H9 (cell line): ENCODE data around the gene TBCB. TPM values are rescaled to one million over a fixed set of nuclear protein-coding genes. Genes with fewer than 3 reads are reported as not detected.
A peak's percentile ranks its signal among the peaks of the same experiment; 100 is the strongest.

Source experiments
- DNase-seq: peaks from one replicate; pipeline ENCODE4 v3.0.0-alpha.2; 2017
- H2AFZ ChIP-seq: one replicate; pipeline ENCODE4 v1.6.1; 2013; ENCODE audit warnings: mild to moderate bottlenecking, low read length, control low read depth, moderate library complexity
- H2AK5ac ChIP-seq: 2 replicates; pipeline ENCODE4 v1.6.1; 2013; ENCODE audit warnings: low read length, control low read depth, mixed read lengths; ENCODE audit not compliant: insufficient read length
- H2BK120ac ChIP-seq: one replicate; pipeline ENCODE4 v1.6.1; 2013; ENCODE audit warnings: low read depth, mild to moderate bottlenecking, low read length, control low read depth, inconsistent platforms; ENCODE audit not compliant: poor library complexity, severe bottlenecking
- H2BK12ac ChIP-seq: 2 replicates; pipeline ENCODE4 v1.6.1; 2013; ENCODE audit warnings: low read length, control low read depth, mixed read lengths, low read depth; ENCODE audit not compliant: insufficient read length
- H2BK15ac ChIP-seq: 2 replicates; pipeline ENCODE4 v1.6.1; 2013; ENCODE audit warnings: low read depth, low read length, control low read depth
- H2BK20ac ChIP-seq: one replicate; pipeline ENCODE4 v1.6.1; 2013; ENCODE audit warnings: low read depth, mild to moderate bottlenecking, low read length, control low read depth, inconsistent platforms; ENCODE audit not compliant: poor library complexity, severe bottlenecking
- H2BK5ac ChIP-seq: 2 replicates; pipeline ENCODE4 v1.6.1; 2013; ENCODE audit warnings: low read length, control low read depth, mixed read lengths; ENCODE audit not compliant: insufficient read length
- H3K14ac ChIP-seq: 2 replicates; pipeline ENCODE4 v1.6.1; 2013; ENCODE audit warnings: low read length, control low read depth; ENCODE audit not compliant: insufficient read depth
- H3K18ac ChIP-seq: 2 replicates; pipeline ENCODE4 v1.6.1; 2013; ENCODE audit warnings: low read depth, mild to moderate bottlenecking, mixed read lengths, low read length, control low read depth; ENCODE audit not compliant: insufficient read length
- H3K23ac ChIP-seq: 2 replicates; pipeline ENCODE4 v1.6.1; 2013; ENCODE audit warnings: low read length, control low read depth, mixed read lengths, low read depth; ENCODE audit not compliant: insufficient read length
- H3K23me2 ChIP-seq: 2 replicates; pipeline ENCODE4 v1.6.1; 2013; ENCODE audit warnings: low read depth, mild to moderate bottlenecking, mixed read lengths, low read length, control low read depth; ENCODE audit not compliant: insufficient read length, poor library complexity, severe bottlenecking
- H3K27ac ChIP-seq: 2 replicates; pipeline ENCODE4 v1.5.1; 2013; ENCODE audit warnings: low read length, control low read depth, mixed read lengths, low read depth; ENCODE audit not compliant: insufficient read length
- H3K27me3 ChIP-seq: 2 replicates; pipeline ENCODE4 v1.6.1; 2013; ENCODE audit warnings: low read length, control low read depth, inconsistent platforms; ENCODE audit not compliant: insufficient read depth
- H3K4ac ChIP-seq: 2 replicates; pipeline ENCODE4 v1.6.1; 2013; ENCODE audit warnings: low read depth, mild to moderate bottlenecking, control low read depth, inconsistent platforms, low read length, moderate library complexity
- H3K4me1 ChIP-seq: 2 replicates; pipeline ENCODE4 v1.6.1; 2013; ENCODE audit warnings: low read length, control low read depth, inconsistent platforms; ENCODE audit not compliant: insufficient read depth
- H3K4me2 ChIP-seq: 2 replicates; pipeline ENCODE4 v1.6.1; 2013; ENCODE audit warnings: low read length, control low read depth, mixed read lengths; ENCODE audit not compliant: insufficient read length, insufficient read depth
- H3K56ac ChIP-seq: 2 replicates; pipeline ENCODE4 v1.6.1; 2013; ENCODE audit warnings: low read depth, mild to moderate bottlenecking, mixed read lengths, low read length, control low read depth; ENCODE audit not compliant: insufficient read length
- H3K79me1 ChIP-seq: 2 replicates; pipeline ENCODE4 v1.6.1; 2013; ENCODE audit warnings: low read depth, mild to moderate bottlenecking, moderate library complexity, low read length, control low read depth, inconsistent platforms; ENCODE audit not compliant: insufficient read depth, poor library complexity, severe bottlenecking
- H3K79me2 ChIP-seq: 2 replicates; pipeline ENCODE4 v1.6.1; 2013; ENCODE audit warnings: low read length, control low read depth, inconsistent platforms; ENCODE audit not compliant: insufficient read depth
- H3K9ac ChIP-seq: 2 replicates; pipeline ENCODE4 v1.6.1; 2013; ENCODE audit warnings: low read length, control low read depth, mixed read lengths; ENCODE audit not compliant: insufficient read length; ENCODE audit errors: extremely low read depth
- H3K9me3 ChIP-seq: one replicate; pipeline ENCODE4 v1.6.1; 2013; ENCODE audit warnings: low read depth, low read length, inconsistent platforms; ENCODE audit not compliant: control insufficient read depth
- H3T11ph ChIP-seq: one replicate; pipeline ENCODE4 v1.6.1; 2013; ENCODE audit warnings: mild to moderate bottlenecking, low read length, control low read depth, inconsistent platforms
- H4K20me1 ChIP-seq: one replicate; pipeline ENCODE4 v1.6.1; 2013; ENCODE audit not compliant: control insufficient read depth, insufficient read length, insufficient read depth
- H4K5ac ChIP-seq: 2 replicates; pipeline ENCODE4 v1.6.1; 2013; ENCODE audit warnings: low read depth, mild to moderate bottlenecking, mixed read lengths, low read length, control low read depth; ENCODE audit not compliant: insufficient read length
- H4K8ac ChIP-seq: replicated peaks from 2 replicates; pipeline ENCODE4 v1.6.1; 2013; ENCODE audit warnings: low read length, control low read depth, mixed read lengths, low read depth; ENCODE audit not compliant: insufficient read length
- H4K91ac ChIP-seq: 2 replicates; pipeline ENCODE4 v1.6.1; 2013; ENCODE audit warnings: low read depth, mild to moderate bottlenecking, moderate library complexity, mixed read lengths, low read length, control low read depth; ENCODE audit not compliant: insufficient read length
- H3K27ac Mint-ChIP-seq, 3 experiments: 2 replicates in 2 of 3; 3 replicates in 1 of 3; pipeline ENCODE4 v1.8.0; 2020 to 2021; ENCODE audit warnings: mixed read lengths in 3 of 3, mild to moderate bottlenecking in 1 of 3, moderate library complexity in 1 of 3
- H3K27me3 Mint-ChIP-seq: 2 replicates; pipeline ENCODE4 v1.8.0; 2021; ENCODE audit warnings: low read depth, mild to moderate bottlenecking, moderate library complexity, mixed read lengths
- H3K36me3 Mint-ChIP-seq, 3 experiments: 2 replicates in 2 of 3; 3 replicates in 1 of 3; pipeline ENCODE4 v1.8.0; 2020 to 2021; ENCODE audit warnings: low read depth in 3 of 3, mixed read lengths in 3 of 3; ENCODE audit not compliant: insufficient read depth in 1 of 3
- H3K4me1 Mint-ChIP-seq, 2 experiments: 2 replicates each; pipeline ENCODE4 v1.8.0; 2020; ENCODE audit warnings: mixed read lengths in 2 of 2
- H3K4me3 Mint-ChIP-seq, 2 experiments: 2 replicates in 1 of 2; 3 replicates in 1 of 2; pipeline ENCODE4 v1.8.0; 2020 to 2021; ENCODE audit warnings: mild to moderate bottlenecking in 2 of 2, mixed read lengths in 2 of 2, moderate library complexity in 1 of 2
- H3K9me3 Mint-ChIP-seq, 2 experiments: 2 replicates in 1 of 2; 3 replicates in 1 of 2; pipeline ENCODE4 v1.8.0; 2020; ENCODE audit warnings: mild to moderate bottlenecking in 2 of 2, mixed read lengths in 2 of 2, moderate library complexity in 1 of 2
- WGBS: extraction: QIAGEN DNeasy Blood & Tissue Kit; methylation state at CpG from one replicate; pipeline ENCODE4 v1.1.7; 2013; ENCODE audit warnings: missing lambda C conversion rate, low lambda C conversion rate, mixed read lengths; ENCODE audit not compliant: insufficient read length; ENCODE audit errors: extremely low coverage; 5-methylcytosine and 5-hydroxymethylcytosine counted together
- total RNA-seq: library from RNA; stranded (reverse); gene quantifications from 2 replicates; pipeline ENCODE4 v1.2.1, GENCODE V29; 2021
- TF ChIP-seq, protein P1 (sequence below): fragments of 200-600 bp; sonication (generic); conservative IDR thresholded peaks from 3 replicates; pipeline ENCODE4 v1.8.0; 2021; ENCODE audit warnings: antibody characterized with exemption, mild to moderate bottlenecking

The TBCB gene
- total RNA-seq, 1 experiment from 2014 or later, result 216 TPM

GRCh38 chr19:36139120-36139472, 23.8 kb downstream of the TBCB start:
- Histone ChIP-seq H2BK15ac (no peak overlapping the region), H2BK20ac (no peak overlapping the region), H2BK12ac (no peak overlapping the region), H4K91ac (no peak overlapping the region), H2AK5ac (no peak overlapping the region), H3K79me1 (no peaks in the 10 kb centered on the region), H3K56ac (no peak overlapping the region), H3K4ac (no peak overlapping the region), H3K23ac (no peak overlapping the region), H4K20me1 (no peaks in the 10 kb centered on the region), H4K5ac (no peak overlapping the region), H3K9ac (no peak overlapping the region), H3K18ac (no peak overlapping the region), H3K79me2 (no peaks in the 10 kb centered on the region), H3K14ac (no peak overlapping the region), H3K23me2 (peaks cover 4% of the 10 kb centered on the region), H3K27ac (no peak overlapping the region), H3K9me3 (no peaks in the 10 kb centered on the region), H3K4me1 (no peaks in the 10 kb centered on the region), H3T11ph (no peak overlapping the region), H2BK120ac (no peak overlapping the region), H4K8ac (no peak overlapping the region), H3K27me3 (no peaks in the 10 kb centered on the region), H2AFZ (no peak overlapping the region), H3K4me2 (peak overlapping the region; percentile 30), H2BK5ac (no peak overlapping the region)
- Mint-ChIP-seq H3K27ac (peak overlapping the region in 1 of 3 experiments; percentile 91; a peak in 2 of 7 replicates), H3K27me3 (peaks cover 2% of the 10 kb centered on the region; the same call in 1 of the 2 replicates), H3K4me1 (peaks cover 15 to 21% of the 10 kb centered on the region in 2 experiments), H3K9me3 (no peaks in the 10 kb centered on the region; a peak in 2 of 5 replicates), H3K4me3 (peak overlapping the region; percentile 96 to 99), H3K36me3 (peaks cover 13 to 24% (median 21%) of the 10 kb centered on the region in 3 experiments; a peak in 6 of 7 replicates)
- TF ChIP-seq, protein P1, sequence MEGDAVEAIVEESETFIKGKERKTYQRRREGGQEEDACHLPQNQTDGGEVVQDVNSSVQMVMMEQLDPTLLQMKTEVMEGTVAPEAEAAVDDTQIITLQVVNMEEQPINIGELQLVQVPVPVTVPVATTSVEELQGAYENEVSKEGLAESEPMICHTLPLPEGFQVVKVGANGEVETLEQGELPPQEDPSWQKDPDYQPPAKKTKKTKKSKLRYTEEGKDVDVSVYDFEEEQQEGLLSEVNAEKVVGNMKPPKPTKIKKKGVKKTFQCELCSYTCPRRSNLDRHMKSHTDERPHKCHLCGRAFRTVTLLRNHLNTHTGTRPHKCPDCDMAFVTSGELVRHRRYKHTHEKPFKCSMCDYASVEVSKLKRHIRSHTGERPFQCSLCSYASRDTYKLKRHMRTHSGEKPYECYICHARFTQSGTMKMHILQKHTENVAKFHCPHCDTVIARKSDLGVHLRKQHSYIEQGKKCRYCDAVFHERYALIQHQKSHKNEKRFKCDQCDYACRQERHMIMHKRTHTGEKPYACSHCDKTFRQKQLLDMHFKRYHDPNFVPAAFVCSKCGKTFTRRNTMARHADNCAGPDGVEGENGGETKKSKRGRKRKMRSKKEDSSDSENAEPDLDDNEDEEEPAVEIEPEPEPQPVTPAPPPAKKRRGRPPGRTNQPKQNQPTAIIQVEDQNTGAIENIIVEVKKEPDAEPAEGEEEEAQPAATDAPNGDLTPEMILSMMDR, result no peak
- no peak for DNase-seq
- no CpG with 5 or more reads among the region's 7 CpGs for WGBS
